Gastroesophageal sphincter (tissue), 4 donors: ENCODE results near the gene KLF18. TPM values are rescaled to one million over a fixed set of nuclear protein-coding genes. Genes with fewer than 3 reads are reported as not detected.

Source experiments
- ATAC-seq: fragments of 150-250 bp; one replicate; pipeline ENCODE4 v1.9.1; 2016; ENCODE audit warnings: mild to moderate bottlenecking, moderate library complexity
- H3K27ac ChIP-seq, 4 donors: fragments of 200-600 bp; sonication (generic) in 3 of 4; 1 replicate in 3 of 4; 2 replicates in 1 of 4; pipeline ENCODE4 v1.5.1; 2016 to 2019
- H3K27me3 ChIP-seq: fragments of 200-600 bp; sonication (generic); one replicate; pipeline ENCODE4 v1.5.1; 2019
- H3K36me3 ChIP-seq, 2 donors: fragments of 200-600 bp; sonication (generic); one replicate each; pipeline ENCODE4 v1.5.1; 2019; ENCODE audit warnings: control low read depth in 1 of 2
- H3K4me1 ChIP-seq, 3 donors: fragments of 200-600 bp; sonication (generic); 1 replicate in 2 of 3; 2 replicates in 1 of 3; pipeline ENCODE4 v1.5.1; 2016 to 2019; ENCODE audit warnings: control low read depth in 2 of 3
- H3K4me3 ChIP-seq, 2 donors: fragments of 200-600 bp; sonication (generic); one replicate each; pipeline ENCODE4 v1.5.1; 2019; ENCODE audit warnings: mild to moderate bottlenecking in 1 of 2, moderate library complexity in 1 of 2
- H3K9me3 ChIP-seq, 3 donors: fragments of 200-600 bp; sonication (generic); one replicate each; pipeline ENCODE4 v1.5.1; 2017 to 2019; ENCODE audit warnings: control low read depth in 2 of 3
- CTCF ChIP-seq, 4 experiments: fragments of 200-600 bp in 2 of 4; fragments of 450-650 bp in 2 of 4; sonication (generic) in 1 of 4; IDR thresholded peaks; one replicate each; pipeline ENCODE4 v1.5.1; 2017 to 2019; ENCODE audit warnings: antibody characterized with exemption in 4 of 4, mild to moderate bottlenecking in 2 of 4, moderate library complexity in 2 of 4
- EP300 ChIP-seq: sonication (generic); formaldehyde crosslinking; IDR thresholded peaks from one replicate; pipeline ENCODE4 v1.6.1; 2017; ENCODE audit warnings: antibody characterized with exemption, mild to moderate bottlenecking
- POLR2A ChIP-seq, 2 donors: fragments of 450-650 bp; IDR thresholded peaks; one replicate each; pipeline ENCODE4 v1.6.1; 2017; ENCODE audit warnings: antibody characterized with exemption in 2 of 2, mild to moderate bottlenecking in 2 of 2, moderate library complexity in 1 of 2
- POLR2AphosphoS5 ChIP-seq: sonication (generic); formaldehyde crosslinking; IDR thresholded peaks from one replicate; pipeline ENCODE4 v1.6.1; 2017; ENCODE audit warnings: antibody characterized with exemption
- WGBS, 2 donors: methylation state at CpG; one replicate each; pipeline ENCODE4 v1.1.5; 2018; ENCODE audit warnings: low coverage in 1 of 2; 5-methylcytosine and 5-hydroxymethylcytosine counted together
- total RNA-seq, 4 donors: library from RNA; depleted of rRNA; stranded (reverse); fragments of >200 nt; gene quantifications; one replicate each; pipeline ENCODE4 v1.1.0, GENCODE V29; 2016

Gene KLF18
- total RNA-seq, 4 donors from 2014 or later = not detected

- H3K36me3 ChIP-seq = no peaks in the 10 kb centered on the region
- H3K4me1 ChIP-seq = no peaks in the 10 kb centered on the region
- 68 to 79% methylated on average over 5 to 7 of the region's 7 CpGs for WGBS, 2 donors
- no peak for ATAC-seq
- no peak for TF ChIP-seq POLR2AphosphoS5
- TF ChIP-seq CTCF (IDR thresholded peaks at IDR 0.05) = no peak
- TF ChIP-seq POLR2A (IDR thresholded peaks at IDR 0.05) = no peak
- no peak for TF ChIP-seq EP300
- no peak overlapping the region for H3K27ac ChIP-seq
- no peaks in the 10 kb centered on the region for H3K27me3 ChIP-seq
- no peaks in the 10 kb centered on the region for H3K9me3 ChIP-seq
- H3K4me3 ChIP-seq = no peak overlapping the region
Measured at GRCh38 chr1:44114098-44114497, 27.3 kb downstream of the KLF18 start.

GRCh38 chr1:44113095-44113609, 28.3 kb downstream of the KLF18 start:
- no peak for ATAC-seq
- Histone ChIP-seq H3K36me3 (no peaks in the 10 kb centered on the region), H3K27ac (no peak overlapping the region), H3K27me3 (no peaks in the 10 kb centered on the region), H3K4me3 (no peak overlapping the region), H3K9me3 (no peaks in the 10 kb centered on the region), H3K4me1 (no peaks in the 10 kb centered on the region)
- TF ChIP-seq POLR2A (IDR thresholded peaks at IDR 0.05) (no peak), POLR2AphosphoS5 (no peak), CTCF (IDR thresholded peaks at IDR 0.05) (no peak), EP300 (no peak)
- 71% methylated on average over 2 of the region's 2 CpGs; no CpG with 5 or more reads in 1 of the 2 donors for WGBS, 2 donors

GRCh38 chr1:44112486-44112885, 28.9 kb downstream of the KLF18 start:
- Histone ChIP-seq H3K9me3 (no peaks in the 10 kb centered on the region), H3K27me3 (no peaks in the 10 kb centered on the region), H3K4me3 (no peak overlapping the region), H3K36me3 (no peaks in the 10 kb centered on the region), H3K27ac (no peak overlapping the region), H3K4me1 (no peaks in the 10 kb centered on the region)
- no peak for TF ChIP-seq POLR2AphosphoS5
- no peak for TF ChIP-seq EP300
- TF ChIP-seq POLR2A (IDR thresholded peaks at IDR 0.05) = no peak
- no peak for TF ChIP-seq CTCF (IDR thresholded peaks at IDR 0.05)
- no peak for ATAC-seq
- WGBS, 2 donors = 36 to 73% methylated on average over 2 to 3 of the region's 3 CpGs

- WGBS, 2 donors = 79 to 90% methylated on average over 3 to 4 of the region's 4 CpGs
- Histone ChIP-seq H3K4me3 (no peak overlapping the region), H3K27ac (no peak overlapping the region), H3K4me1 (no peaks in the 10 kb centered on the region), H3K9me3 (no peaks in the 10 kb centered on the region), H3K27me3 (peaks cover 5% of the 10 kb centered on the region), H3K36me3 (no peaks in the 10 kb centered on the region)
- no peak for ATAC-seq
- TF ChIP-seq CTCF (IDR thresholded peaks at IDR 0.05) = no peak
- TF ChIP-seq EP300 = no peak
- no peak for TF ChIP-seq POLR2A (IDR thresholded peaks at IDR 0.05)
- TF ChIP-seq POLR2AphosphoS5 = no peak
Measured at GRCh38 chr1:44111861-44112260, 29.6 kb downstream of the KLF18 start.

GRCh38 chr1:44110916-44111315, 30.5 kb downstream of the KLF18 start:
- 92 to 100% methylated on average over 5 of the region's 5 CpGs for WGBS, 2 donors
- Histone ChIP-seq H3K4me1 (no peaks in the 10 kb centered on the region), H3K27ac (no peak overlapping the region), H3K4me3 (no peak overlapping the region), H3K36me3 (no peaks in the 10 kb centered on the region), H3K9me3 (no peaks in the 10 kb centered on the region), H3K27me3 (peaks cover 5% of the 10 kb centered on the region)
- TF ChIP-seq EP300 (no peak), CTCF (IDR thresholded peaks at IDR 0.05) (no peak), POLR2AphosphoS5 (no peak), POLR2A (IDR thresholded peaks at IDR 0.05) (no peak)
- no peak for ATAC-seq
